Measurements from ENCODE around the gene CCDC3.

The CCDC3 gene

DNA sequence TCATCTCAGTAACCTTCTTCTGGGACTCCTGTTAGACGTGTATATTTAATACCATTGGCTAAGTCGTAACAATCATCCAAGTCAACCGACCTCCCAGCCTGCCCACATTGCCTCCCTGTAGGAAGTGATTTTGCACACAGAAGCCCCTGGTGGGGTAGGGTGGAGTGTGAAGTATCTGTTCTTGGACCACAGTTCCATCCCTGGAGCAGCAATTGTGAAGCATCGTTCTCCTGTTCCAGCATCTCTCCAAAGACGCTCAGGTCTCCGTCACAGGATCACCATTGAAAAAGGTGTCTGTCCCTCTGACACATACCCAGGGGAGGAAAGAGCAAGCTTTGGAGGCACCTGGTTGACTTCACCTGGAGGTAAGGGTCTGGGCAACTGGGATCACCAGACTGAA lies 72.9 kb downstream of the CCDC3 start:
- no peak overlapping the region for H3K27ac Mint-ChIP-seq (ENCODE audit: low read depth)
- H3K36me3 Mint-ChIP-seq (ENCODE audit: insufficient read depth), result no peaks in the 10 kb centered on the region
- DNase-seq (ENCODE audit: low spot score in 2 of 2), result no peak
- no peak overlapping the region for H3K4me3 Mint-ChIP-seq
- no peaks in the 10 kb centered on the region for H3K9me3 Mint-ChIP-seq
- ATAC-seq (replicated peaks; ENCODE audit: extremely low read depth, poor library complexity, severe bottlenecking), result no peak
- peaks cover 4% of the 10 kb centered on the region for H3K27me3 Mint-ChIP-seq
- no peaks in the 10 kb centered on the region for H3K4me1 Mint-ChIP-seq

DNA sequence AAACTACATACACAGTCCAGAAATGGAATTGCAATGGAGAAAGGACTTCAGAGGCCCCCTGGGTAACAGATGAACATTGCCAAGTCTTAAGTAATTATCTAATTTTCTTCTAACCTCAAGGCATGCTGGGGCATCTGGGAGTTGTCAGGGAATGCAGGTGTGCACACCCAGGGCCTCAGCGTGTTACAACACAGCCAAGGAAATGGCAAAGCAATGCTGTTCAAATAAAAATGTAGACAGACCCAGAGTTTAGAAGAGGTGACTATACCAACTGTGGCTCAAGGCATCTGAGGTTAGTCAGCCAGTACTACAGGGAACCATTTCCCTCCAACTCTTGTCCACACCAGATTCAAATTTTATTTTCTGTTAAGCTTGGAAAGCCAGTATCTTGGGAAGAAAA lies 73.6 kb downstream of the CCDC3 start:
- H3K9me3 Mint-ChIP-seq, result no peaks in the 10 kb centered on the region
- no peak overlapping the region for H3K4me3 Mint-ChIP-seq
- H3K27me3 Mint-ChIP-seq, result peaks cover 11% of the 10 kb centered on the region
- ATAC-seq (replicated peaks; ENCODE audit: extremely low read depth, poor library complexity, severe bottlenecking) (no peak), DNase-seq (ENCODE audit: low spot score in 2 of 2) (no peak)
- no peak overlapping the region for H3K27ac Mint-ChIP-seq (ENCODE audit: low read depth)
- no peaks in the 10 kb centered on the region for H3K36me3 Mint-ChIP-seq (ENCODE audit: insufficient read depth)
- H3K4me1 Mint-ChIP-seq, result no peaks in the 10 kb centered on the region

DNA sequence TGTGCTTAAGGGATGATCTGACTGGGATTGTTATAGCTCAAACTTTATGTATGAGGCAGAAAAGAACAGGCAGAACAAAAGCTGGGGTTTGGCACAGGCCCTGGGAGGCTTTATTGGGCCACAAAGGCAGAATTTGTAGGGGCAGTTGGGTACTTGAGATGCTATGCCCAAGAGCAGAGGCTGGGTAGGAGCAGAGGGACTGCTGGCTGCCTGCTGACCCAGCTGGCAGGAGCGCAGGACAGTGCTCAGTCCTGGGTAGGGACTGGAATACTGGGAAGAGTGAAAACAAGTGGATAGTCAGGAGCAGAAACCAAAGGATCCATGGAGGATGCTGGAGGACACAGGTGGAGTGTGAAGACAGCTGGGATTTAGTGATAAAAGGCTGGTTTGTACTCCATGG lies 75.7 kb downstream of the CCDC3 start:
- no peaks in the 10 kb centered on the region for H3K36me3 Mint-ChIP-seq (ENCODE audit: insufficient read depth)
- no peak for DNase-seq (ENCODE audit: low spot score in 2 of 2)

DNA sequence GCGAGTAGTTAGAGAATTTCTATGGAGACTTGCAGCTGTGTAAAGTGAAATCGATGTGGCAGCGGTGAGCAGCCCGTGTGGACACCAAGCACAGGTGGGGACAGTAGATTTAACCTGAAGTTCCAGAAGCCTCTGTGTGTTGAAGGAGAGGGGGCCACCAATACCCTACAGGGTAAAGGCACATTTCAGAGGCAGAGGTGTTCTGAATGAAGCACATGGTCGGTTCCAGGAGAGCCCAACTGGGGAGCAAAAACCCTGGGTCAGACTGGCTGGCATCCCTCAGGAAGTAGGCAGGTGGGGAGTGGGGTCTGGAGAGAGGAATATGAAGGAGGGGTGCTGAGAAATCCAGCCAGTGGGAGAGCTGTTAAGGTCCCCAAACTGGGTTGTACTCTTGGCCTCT lies 76.6 kb downstream of the CCDC3 start:
- no peaks in the 10 kb centered on the region for H3K36me3 Mint-ChIP-seq (ENCODE audit: insufficient read depth)
- H3K9me3 Mint-ChIP-seq, result no peaks in the 10 kb centered on the region
- ATAC-seq (replicated peaks; ENCODE audit: extremely low read depth, poor library complexity, severe bottlenecking), result no peak
- no peak overlapping the region for H3K4me3 Mint-ChIP-seq
- H3K27ac Mint-ChIP-seq (ENCODE audit: low read depth), result no peak overlapping the region
- H3K4me1 Mint-ChIP-seq, result no peaks in the 10 kb centered on the region
- peaks cover 25% of the 10 kb centered on the region for H3K27me3 Mint-ChIP-seq
- no peak for DNase-seq (ENCODE audit: low spot score in 2 of 2)

More for the DNA sequence above, 75.7 kb downstream of the CCDC3 start:
- Mint-ChIP-seq H3K9me3 (no peaks in the 10 kb centered on the region), H3K27me3 (peaks cover 25% of the 10 kb centered on the region), H3K4me1 (no peaks in the 10 kb centered on the region), H3K4me3 (no peak overlapping the region), H3K27ac (ENCODE audit: low read depth) (no peak overlapping the region)
- no peak for ATAC-seq (replicated peaks; ENCODE audit: extremely low read depth, poor library complexity, severe bottlenecking)

DNA sequence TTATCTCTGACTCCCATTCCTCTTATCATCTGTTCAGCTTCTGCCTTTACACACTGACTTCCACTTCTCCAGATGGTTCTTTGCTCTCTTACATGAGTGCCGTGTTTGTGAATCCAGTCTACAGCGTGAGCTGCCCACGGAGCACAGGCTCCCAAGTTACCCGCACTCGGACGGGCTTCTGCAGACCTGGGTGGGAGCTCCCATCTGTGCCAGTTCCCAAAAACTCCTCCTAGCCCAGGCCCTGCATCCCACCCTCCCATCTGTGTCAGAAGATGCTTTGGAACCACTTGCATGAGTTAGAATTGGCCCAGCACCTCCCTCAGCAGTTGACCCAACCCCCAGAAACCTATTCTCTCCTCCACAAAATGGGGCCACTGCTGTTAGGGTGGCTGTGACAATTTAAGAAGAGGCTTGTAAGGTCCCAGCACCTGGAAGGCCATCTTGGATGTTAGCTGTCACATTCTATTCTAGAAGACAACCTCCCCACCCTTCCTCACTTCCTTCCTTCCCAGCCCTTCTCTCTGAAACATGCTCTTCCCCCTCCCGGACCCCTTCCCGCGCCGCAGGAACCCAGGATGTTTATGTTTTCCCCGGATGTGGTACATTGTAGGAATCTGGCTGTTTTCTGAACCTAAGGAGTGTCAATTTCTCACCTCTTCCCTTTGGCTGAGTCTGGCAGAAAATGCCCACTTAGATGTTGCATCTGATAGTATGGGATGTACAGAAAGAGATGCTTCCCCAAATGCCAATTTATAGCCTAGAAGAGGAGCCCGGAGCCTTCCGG lies 79.2 kb downstream of the CCDC3 start:
- ATAC-seq (replicated peaks; ENCODE audit: extremely low read depth, poor library complexity, severe bottlenecking), result no peak
- no peak overlapping the region for H3K4me3 Mint-ChIP-seq
- H3K27ac Mint-ChIP-seq (ENCODE audit: low read depth), result no peak overlapping the region
- no peaks in the 10 kb centered on the region for H3K9me3 Mint-ChIP-seq
- no peaks in the 10 kb centered on the region for H3K36me3 Mint-ChIP-seq (ENCODE audit: insufficient read depth)
- peaks cover 25% of the 10 kb centered on the region for H3K27me3 Mint-ChIP-seq
- H3K4me1 Mint-ChIP-seq, result no peaks in the 10 kb centered on the region
- DNase-seq (ENCODE audit: low spot score in 2 of 2), result no peak

DNA sequence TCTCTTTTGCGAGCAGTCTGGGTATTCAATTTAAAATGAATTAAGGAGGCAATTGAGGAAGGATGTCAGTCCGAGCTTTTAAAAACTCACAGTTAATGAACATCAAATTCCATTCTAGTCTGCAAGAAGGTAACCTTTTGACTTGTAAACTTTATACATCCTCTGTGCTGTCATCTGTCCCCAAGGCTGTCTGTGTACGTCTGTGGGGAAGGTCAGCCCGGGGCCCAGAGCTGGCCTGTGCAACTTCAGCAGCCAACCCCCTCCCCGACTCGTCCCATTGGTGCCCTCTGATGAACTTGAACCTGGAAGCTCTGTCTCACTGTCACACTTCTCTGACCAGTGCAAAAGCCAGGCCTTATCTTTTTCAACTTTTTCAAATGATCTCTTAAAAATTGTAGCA lies 80.3 kb downstream of the CCDC3 start:
- Mint-ChIP-seq H3K9me3 (no peaks in the 10 kb centered on the region), H3K36me3 (ENCODE audit: insufficient read depth) (no peaks in the 10 kb centered on the region), H3K4me1 (no peaks in the 10 kb centered on the region), H3K4me3 (no peak overlapping the region), H3K27me3 (peaks cover 25% of the 10 kb centered on the region), H3K27ac (ENCODE audit: low read depth) (no peak overlapping the region)
- DNase-seq (ENCODE audit: low spot score in 2 of 2) (no peak), ATAC-seq (replicated peaks; ENCODE audit: extremely low read depth, poor library complexity, severe bottlenecking) (no peak)

DNA sequence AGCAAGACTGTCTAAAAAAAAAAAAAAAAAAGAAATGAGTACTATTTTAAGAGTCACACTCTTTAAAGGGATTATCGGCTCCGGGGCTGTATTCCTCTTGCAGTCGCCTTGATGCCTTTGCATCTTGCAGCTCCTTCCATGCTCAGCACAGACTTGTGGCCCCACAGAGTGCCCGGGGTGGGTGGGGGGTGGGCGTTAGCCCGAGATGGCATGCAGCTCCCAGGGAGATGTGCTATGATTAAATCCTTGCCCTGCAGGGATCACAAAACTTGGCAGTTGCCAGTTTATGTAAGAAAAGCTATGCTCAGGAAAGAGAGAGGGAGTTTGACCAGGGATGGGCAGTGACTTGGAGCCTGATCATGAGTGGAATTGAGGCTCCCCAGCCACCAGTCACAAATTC lies 81.9 kb downstream of the CCDC3 start:
- no peaks in the 10 kb centered on the region for H3K36me3 Mint-ChIP-seq (ENCODE audit: insufficient read depth)

DNA sequence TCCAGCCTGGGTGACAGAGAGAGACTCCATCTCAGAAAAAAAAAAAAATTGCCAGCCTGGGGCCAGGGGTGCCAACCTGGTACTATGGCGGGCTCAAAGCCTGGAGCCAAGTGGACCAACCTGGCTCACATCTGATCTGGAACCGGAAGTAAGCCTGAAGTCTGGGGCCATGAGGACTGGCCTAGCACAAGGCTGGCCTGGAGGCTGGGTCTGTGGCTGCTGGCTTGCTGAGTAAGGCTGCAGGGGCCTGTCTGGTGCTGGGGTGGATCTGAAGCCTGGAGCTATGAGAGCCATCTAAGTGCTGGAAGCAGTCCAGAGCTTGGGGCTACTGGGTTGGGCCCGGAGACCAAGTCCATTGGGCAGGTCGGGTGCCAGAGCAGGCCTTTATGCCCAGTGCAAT lies 84.9 kb downstream of the CCDC3 start:
- DNase-seq (ENCODE audit: low spot score in 2 of 2), result no peak

More for the DNA sequence above, 81.9 kb downstream of the CCDC3 start:
- no peak overlapping the region for H3K4me3 Mint-ChIP-seq
- H3K27me3 Mint-ChIP-seq, result peaks cover 25% of the 10 kb centered on the region
- no peak overlapping the region for H3K27ac Mint-ChIP-seq (ENCODE audit: low read depth)
- DNase-seq (ENCODE audit: low spot score in 2 of 2) (no peak), ATAC-seq (replicated peaks; ENCODE audit: extremely low read depth, poor library complexity, severe bottlenecking) (no peak)
- H3K4me1 Mint-ChIP-seq, result no peaks in the 10 kb centered on the region
- no peaks in the 10 kb centered on the region for H3K9me3 Mint-ChIP-seq

DNA sequence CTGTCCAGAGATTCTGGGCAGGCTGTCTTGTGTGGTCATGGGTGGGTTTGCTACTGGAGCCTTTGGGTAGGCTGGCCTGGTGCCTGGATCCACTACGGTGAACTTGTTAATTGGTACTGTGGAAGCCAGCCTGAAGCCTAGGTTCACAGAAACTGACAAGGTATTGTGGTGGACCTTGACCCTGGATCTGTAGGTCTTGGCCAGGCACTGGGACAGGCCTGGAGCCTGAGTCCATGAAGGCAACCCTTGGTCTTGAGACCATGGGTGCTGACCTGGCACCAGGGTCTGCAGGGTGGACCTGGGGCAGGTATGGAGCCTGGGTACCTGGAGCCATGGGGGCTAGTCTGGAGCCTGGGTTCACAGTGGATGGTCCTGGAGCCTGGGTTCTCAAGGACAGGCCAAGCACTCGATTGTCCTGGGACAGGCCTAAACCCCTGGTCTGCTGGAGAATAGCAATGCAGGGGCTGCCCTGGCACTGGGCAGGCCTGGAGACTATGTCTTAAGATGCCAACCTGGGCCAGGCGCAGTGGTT lies 85.8 kb downstream of the CCDC3 start:
- no peaks in the 10 kb centered on the region for H3K4me1 Mint-ChIP-seq
- no peak for DNase-seq (ENCODE audit: low spot score in 2 of 2)
- H3K36me3 Mint-ChIP-seq (ENCODE audit: insufficient read depth), result no peaks in the 10 kb centered on the region
- H3K27me3 Mint-ChIP-seq, result peaks cover 18% of the 10 kb centered on the region
- H3K9me3 Mint-ChIP-seq, result peaks cover 10% of the 10 kb centered on the region
- no peak overlapping the region for H3K4me3 Mint-ChIP-seq
- H3K27ac Mint-ChIP-seq (ENCODE audit: low read depth), result no peak overlapping the region
- ATAC-seq (replicated peaks; ENCODE audit: extremely low read depth, poor library complexity, severe bottlenecking), result no peak

More for the DNA sequence above, 84.9 kb downstream of the CCDC3 start:
- ATAC-seq (replicated peaks; ENCODE audit: extremely low read depth, poor library complexity, severe bottlenecking), result no peak
- peaks cover 10% of the 10 kb centered on the region for H3K9me3 Mint-ChIP-seq
- no peaks in the 10 kb centered on the region for H3K36me3 Mint-ChIP-seq (ENCODE audit: insufficient read depth)
- no peaks in the 10 kb centered on the region for H3K4me1 Mint-ChIP-seq
- no peak overlapping the region for H3K4me3 Mint-ChIP-seq
- H3K27ac Mint-ChIP-seq (ENCODE audit: low read depth), result no peak overlapping the region
- H3K27me3 Mint-ChIP-seq, result peaks cover 19% of the 10 kb centered on the region

DNA sequence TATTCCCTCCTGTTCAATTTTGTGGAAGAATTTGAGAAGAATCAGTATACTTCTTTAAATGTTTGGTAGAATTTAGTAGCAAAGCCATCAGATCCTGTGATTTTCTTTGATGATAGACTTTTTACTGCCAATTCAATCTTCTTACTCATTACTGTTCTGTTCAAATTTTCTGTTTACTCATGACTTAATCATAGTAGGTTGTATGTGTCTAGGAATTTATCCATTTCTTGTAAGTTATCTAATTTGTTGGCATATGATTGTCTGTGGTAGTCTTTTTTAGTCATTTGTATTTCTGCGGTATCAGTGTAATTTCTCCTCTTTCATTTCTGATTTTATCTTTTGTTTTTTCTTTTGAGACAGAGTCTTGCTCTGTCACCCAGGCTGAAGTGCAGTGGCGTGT lies 87.4 kb downstream of the CCDC3 start:
- Mint-ChIP-seq H3K36me3 (ENCODE audit: insufficient read depth) (no peaks in the 10 kb centered on the region), H3K4me1 (no peaks in the 10 kb centered on the region), H3K9me3 (peaks cover 10% of the 10 kb centered on the region), H3K4me3 (no peak overlapping the region), H3K27me3 (peaks cover 18% of the 10 kb centered on the region), H3K27ac (ENCODE audit: low read depth) (no peak overlapping the region)
- no peak for ATAC-seq (replicated peaks; ENCODE audit: extremely low read depth, poor library complexity, severe bottlenecking)
- DNase-seq (ENCODE audit: low spot score in 2 of 2), result no peak

DNA sequence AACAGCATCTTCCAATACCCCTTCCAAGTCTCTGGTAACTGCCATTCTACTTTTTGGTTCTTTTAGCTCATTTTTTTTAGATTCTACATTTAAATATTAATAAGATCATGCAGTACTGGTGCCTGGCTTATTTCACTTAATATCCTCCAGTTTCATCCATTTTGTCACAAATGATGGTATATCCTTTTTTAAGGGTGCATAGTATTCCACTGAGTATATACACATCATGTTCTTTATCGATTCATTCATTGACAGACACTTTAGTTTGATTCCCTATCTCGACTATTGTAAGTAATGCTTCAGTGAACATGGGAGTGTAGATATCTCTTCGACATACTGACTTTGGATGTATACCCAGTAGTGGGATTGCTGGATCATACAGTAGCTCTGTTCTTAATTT lies 89.7 kb downstream of the CCDC3 start:
- H3K4me3 Mint-ChIP-seq, result no peak overlapping the region
- H3K27me3 Mint-ChIP-seq, result peaks cover 18% of the 10 kb centered on the region
- ATAC-seq (replicated peaks; ENCODE audit: extremely low read depth, poor library complexity, severe bottlenecking) (no peak), DNase-seq (ENCODE audit: low spot score in 2 of 2) (no peak)
- H3K9me3 Mint-ChIP-seq, result peaks cover 10% of the 10 kb centered on the region
- no peaks in the 10 kb centered on the region for H3K4me1 Mint-ChIP-seq
- H3K36me3 Mint-ChIP-seq (ENCODE audit: insufficient read depth), result no peaks in the 10 kb centered on the region
- H3K27ac Mint-ChIP-seq (ENCODE audit: low read depth), result no peak overlapping the region

DNA sequence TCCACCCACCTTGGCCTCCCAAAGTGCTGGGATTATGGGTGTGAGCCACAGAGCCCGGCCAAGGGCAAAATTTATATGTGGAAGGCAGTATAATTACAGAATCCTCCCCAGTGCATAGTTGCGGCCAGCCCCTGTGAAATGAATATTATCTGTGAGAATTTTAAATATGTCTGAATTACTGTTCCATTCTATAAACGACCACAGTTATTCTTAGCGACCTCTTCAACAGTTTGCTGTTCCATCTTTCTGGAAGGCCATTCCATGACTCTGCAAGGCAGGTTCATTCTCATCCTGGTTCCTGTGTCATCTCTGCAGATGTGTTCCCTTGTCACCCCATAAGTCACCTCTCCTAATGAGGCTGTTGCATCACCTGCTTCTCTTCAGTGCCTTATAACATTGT lies 90.7 kb downstream of the CCDC3 start:
- peaks cover 23% of the 10 kb centered on the region for H3K27me3 Mint-ChIP-seq
- H3K4me1 Mint-ChIP-seq, result no peaks in the 10 kb centered on the region
- no peak overlapping the region for H3K27ac Mint-ChIP-seq (ENCODE audit: low read depth)

DNA sequence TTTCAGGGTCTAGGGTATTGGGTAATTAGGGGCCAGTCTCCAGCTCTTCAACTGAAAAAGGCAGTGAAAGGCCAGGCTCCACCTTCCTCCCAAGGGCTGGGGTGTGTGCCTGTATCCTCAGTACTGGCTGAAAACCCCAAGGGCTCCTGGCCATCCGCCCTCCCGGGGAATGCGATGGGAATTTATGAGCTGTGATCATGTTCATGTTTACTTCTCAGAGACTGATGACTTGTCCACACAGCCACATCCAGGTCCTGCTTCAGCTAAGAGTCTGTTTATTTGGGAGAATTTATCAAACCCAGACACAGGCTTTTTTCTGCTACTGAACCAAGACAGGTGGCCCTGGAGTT lies 91.7 kb downstream of the CCDC3 start:
- DNase-seq (ENCODE audit: low spot score in 2 of 2), result no peak
- Mint-ChIP-seq H3K27me3 (peaks cover 34% of the 10 kb centered on the region), H3K9me3 (peaks cover 10% of the 10 kb centered on the region)

More for the DNA sequence above, 90.7 kb downstream of the CCDC3 start:
- Mint-ChIP-seq H3K36me3 (ENCODE audit: insufficient read depth) (no peaks in the 10 kb centered on the region), H3K9me3 (peaks cover 10% of the 10 kb centered on the region), H3K4me3 (no peak overlapping the region)
- ATAC-seq (replicated peaks; ENCODE audit: extremely low read depth, poor library complexity, severe bottlenecking) (no peak), DNase-seq (ENCODE audit: low spot score in 2 of 2) (no peak)

More for the DNA sequence above, 91.7 kb downstream of the CCDC3 start:
- Mint-ChIP-seq H3K36me3 (ENCODE audit: insufficient read depth) (no peaks in the 10 kb centered on the region), H3K4me3 (no peak overlapping the region), H3K27ac (ENCODE audit: low read depth) (no peak overlapping the region), H3K4me1 (no peaks in the 10 kb centered on the region)
- ATAC-seq (replicated peaks; ENCODE audit: extremely low read depth, poor library complexity, severe bottlenecking), result no peak

Data from central memory CD8-positive, alpha-beta T cell (primary cell).